ENCODE measurements around the gene DPYSL4.
"Not testable (repeated sequence)": the region's sequence is repeated elsewhere in the genome, so short reads cannot be mapped to it uniquely, and the experiment has no call there.

DPYSL4 gene

GRCh38 chr10:132150777-132151176, 36.0 kb upstream of the DPYSL4 start:
- no peak for DNase-seq

- no peak for DNase-seq
Observed at GRCh38 chr10:132151286-132151950, 35.3 kb upstream of the DPYSL4 start.

DNA sequence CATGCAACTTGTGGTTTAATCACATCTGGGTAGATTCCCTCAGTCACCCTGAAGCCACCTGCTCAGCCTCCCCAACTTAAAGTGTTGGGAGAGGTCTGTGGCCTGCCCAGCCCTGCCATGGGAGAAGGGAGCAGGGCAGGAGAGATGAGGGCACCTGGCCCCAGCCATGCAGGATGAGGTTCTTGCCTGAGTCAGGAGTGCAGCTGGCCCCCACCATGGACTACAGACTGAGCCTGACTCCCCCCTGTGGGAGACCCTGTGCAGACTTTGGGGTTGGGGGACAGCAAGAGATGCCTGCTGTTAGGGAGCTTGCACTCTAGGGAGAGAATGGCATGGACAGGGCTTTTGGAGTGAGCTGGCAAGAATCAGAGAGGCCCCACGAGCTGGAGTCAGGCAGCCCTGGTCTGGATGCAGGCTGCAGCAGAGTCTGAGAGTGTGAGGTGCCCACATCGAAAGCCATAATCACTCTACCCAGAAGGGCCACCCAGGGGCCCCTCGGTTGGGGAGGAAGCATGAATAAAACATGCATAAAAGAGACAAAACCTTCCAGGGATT, 34.7 kb upstream of the DPYSL4 start:
- no peak for DNase-seq

GRCh38 chr10:132152896-132153580, 33.7 kb upstream of the DPYSL4 start:
- no peak for DNase-seq

DNA sequence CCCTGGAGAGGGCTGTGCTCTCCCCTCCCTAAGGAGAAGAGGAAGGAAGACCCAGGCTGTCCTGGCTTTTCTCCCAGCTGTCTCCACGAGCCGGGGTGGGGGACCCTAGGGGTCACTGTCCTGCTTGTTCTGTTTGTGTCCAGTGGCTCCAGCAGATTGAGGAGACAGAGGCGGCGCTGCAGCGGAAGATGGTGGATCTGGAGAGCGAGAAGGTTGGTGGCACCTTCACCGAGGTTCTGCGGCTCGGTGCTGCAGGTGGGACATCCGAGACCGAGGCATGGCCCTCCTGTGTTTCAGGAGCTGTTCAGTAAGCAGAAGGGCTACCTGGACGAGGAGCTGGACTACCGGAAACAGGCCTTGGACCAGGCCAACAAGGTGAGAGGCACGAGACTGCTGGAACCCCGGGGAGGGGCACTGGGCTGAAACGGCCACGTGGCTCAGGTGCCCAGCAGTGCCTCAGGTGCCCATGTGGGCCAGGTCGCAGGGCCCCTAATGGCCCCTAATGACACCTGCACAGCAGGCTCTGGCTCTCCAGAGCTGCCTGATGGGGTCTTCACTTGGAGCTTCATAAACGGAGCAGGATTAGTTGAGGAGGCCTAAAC, 33.0 kb upstream of the DPYSL4 start:
- no peak for DNase-seq

GRCh38 chr10:132154440-132154839, 32.3 kb upstream of the DPYSL4 start:
- no peak for DNase-seq

- no peak for DNase-seq
Observed at GRCh38 chr10:132154931-132155330, 31.8 kb upstream of the DPYSL4 start.

DNA sequence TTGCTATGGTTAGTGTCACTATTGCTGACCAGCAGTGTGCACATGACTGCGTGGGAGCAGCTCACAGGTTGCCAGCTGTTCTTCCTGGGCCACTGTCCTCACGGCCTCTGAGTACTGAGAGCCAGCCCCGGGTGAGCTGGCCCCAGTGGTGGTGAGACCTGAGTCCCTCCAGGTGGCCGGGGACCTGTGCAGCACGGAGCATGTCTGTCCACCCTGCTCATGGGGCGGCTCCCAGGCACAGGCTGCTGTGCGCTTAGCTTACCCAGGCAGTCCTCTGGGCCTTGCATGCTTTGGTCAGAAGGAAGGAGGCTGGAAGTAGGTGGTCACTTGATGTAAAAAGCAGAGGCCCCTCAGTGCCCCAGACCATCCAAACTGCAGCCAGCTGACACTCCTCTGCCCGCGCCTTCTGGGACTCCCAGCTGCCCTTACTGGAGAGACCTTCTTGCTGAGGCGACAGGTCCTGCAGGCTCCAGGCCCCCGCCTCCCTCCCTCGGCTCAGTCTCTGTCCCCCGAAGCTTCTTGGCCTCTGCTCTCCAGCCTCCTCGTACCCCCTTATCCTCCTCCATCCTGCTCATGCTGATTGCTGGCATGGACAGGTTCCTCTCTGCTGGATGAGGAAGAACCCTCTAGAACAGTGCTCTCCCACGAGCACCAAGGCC, 30.9 kb upstream of the DPYSL4 start:
- no peak for DNase-seq

GRCh38 chr10:132156382-132156781, 30.4 kb upstream of the DPYSL4 start:
- DNase-seq: no peak

GRCh38 chr10:132157101-132157500, 29.6 kb upstream of the DPYSL4 start:
- DNase-seq: no peak

DNA sequence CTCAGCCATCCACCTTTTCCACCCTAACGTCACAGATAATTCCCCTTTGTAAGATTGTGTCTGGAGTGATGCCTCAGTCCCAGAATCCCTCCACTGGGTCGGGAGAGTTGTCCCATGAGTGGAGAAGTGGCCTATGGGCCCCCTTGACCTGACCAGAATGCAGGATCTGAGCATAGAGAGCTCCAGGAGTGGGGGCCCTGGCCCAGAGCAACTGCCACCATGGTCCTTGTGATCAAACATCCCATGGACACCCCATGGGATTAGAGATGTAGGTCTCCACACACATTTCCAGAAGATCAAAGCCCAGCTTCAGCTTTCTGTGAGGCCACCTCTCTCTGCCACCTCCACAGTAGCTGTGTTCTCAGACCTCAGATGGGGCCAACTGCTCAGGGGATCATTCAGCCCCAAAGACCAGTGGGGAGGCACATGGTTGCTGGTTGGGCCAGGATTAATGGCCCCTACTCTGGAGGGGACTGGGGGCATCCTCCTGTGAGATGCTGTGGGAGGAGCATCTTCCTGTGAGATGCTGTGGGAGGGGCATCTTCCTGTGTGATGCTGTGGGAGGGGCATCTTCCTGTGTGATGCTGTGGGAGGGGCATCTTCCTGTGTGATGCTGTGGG, 28.5 kb upstream of the DPYSL4 start:
- DNase-seq: no peak

- DNase-seq: no peak
Observed at GRCh38 chr10:132158823-132159222, 27.9 kb upstream of the DPYSL4 start.

- not testable (repeated sequence) for DNase-seq
Observed at GRCh38 chr10:132159302-132160230, 27.2 kb upstream of the DPYSL4 start.

DNA sequence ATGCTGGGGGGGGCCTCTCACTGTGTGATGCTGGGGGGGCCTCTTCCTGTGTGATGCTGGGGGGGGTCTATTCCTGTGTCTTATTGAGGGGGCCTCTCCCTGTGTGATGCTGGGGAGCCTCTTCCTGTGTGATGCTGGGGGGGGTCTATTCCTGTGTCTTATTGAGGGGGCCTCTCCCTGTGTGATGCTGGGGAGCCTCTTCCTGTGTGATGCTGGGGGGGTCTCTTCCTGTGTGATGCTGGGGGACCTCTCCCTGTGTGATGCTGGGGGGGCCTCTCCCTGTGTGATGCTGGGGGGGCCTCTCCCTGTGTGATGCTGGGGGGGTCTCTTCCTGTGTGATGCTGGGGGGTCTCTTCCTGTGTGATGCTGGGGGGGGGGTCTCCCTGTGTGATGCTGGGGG, 26.5 kb upstream of the DPYSL4 start:
- DNase-seq: not testable (repeated sequence)

DNA sequence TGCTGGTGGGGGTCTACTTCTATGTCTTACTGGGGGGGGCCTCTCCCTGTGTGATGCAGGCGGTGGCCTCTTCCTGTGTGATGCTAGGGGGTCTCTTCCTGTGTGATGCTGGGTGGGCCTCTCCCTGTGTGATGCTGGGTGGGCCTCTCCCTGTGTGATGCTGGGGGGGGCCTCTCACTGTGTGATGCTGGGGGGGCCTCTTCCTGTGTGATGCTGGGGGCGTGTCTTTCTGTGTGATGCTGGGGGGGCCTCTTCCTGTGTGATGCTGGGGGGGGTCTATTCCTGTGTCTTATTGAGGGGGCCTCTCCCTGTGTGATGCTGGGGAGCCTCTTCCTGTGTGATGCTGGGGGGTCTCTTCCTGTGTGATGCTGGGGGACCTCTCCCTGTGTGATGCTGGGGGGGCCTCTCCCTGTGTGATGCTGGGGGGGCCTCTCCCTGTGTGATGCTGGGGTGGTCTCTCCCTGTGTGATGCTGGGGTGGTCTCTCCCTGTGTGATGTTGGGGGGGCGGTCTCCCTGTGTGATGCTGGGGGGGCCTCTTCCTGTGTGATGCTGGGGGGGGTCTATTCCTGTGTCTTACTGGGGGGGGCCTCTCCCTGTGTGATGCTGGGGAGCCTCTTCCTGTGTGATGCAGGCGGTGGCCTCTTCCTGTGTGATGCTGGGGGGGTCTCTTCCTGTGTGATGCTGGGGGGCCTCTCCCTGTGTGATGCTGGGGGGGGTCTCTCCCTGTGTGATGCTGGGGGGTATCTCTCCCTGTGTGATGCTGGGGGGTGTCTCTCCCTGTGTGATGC, 25.7 kb upstream of the DPYSL4 start:
- DNase-seq: not testable (repeated sequence)

DNA sequence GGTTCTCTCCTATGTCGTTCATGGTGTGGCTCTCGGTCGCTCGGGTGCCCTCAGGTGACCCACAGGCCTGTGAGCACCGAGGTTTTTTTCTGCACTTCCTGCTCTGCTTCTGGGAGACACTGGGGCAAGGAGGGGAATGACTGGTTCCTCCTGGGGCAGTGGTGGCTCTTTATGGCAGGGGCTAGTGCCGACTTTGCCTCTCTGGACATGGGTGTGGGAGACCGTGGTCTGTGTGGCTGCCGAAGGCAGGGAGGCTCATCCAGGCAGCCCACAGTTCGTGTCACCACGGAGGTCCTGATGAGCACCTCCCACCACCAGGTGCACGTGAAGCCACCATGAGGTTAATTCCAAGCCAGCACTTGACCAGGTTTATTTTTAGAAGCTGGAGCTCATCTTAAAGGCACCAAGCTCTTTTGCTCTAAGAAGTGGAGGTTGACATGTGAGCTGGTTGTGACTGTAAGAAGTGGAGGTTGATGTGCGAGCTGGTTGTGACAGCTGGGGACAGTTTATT, 24.7 kb upstream of the DPYSL4 start:
- no peak for DNase-seq

DNA sequence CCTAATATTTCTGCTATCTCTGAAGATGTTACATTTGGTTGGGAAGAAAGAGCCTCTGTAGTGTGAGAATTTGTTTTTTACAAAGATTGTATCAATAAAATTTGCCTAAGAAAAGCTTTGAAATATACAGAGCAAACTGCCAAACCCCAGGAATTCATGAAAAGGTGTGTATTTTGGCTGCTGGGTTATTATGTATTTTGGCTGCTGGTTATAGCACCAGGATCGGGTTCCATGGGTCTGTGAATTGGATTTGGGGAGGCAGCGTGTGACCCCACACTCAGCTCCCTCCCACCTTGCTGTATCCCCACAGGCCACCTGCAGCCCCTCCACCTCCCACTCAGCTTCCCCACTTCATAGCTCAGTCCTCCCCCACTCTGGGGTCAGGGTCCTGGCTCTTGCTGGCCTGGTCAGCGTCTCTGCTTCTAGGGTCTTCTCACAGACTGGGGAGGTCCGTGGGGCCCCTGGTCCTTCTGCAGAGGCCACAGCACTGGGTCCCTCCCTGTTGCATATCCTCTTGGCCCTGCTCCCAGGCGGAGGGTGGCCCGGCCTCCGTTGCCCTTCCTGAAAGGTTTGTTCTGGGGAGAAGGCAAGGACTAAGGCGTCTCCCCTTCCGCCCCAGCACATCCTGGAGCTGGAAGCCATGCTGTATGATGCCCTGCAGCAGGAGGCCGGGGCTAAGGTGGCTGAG, 24.0 kb upstream of the DPYSL4 start:
- no peak for DNase-seq

DNA sequence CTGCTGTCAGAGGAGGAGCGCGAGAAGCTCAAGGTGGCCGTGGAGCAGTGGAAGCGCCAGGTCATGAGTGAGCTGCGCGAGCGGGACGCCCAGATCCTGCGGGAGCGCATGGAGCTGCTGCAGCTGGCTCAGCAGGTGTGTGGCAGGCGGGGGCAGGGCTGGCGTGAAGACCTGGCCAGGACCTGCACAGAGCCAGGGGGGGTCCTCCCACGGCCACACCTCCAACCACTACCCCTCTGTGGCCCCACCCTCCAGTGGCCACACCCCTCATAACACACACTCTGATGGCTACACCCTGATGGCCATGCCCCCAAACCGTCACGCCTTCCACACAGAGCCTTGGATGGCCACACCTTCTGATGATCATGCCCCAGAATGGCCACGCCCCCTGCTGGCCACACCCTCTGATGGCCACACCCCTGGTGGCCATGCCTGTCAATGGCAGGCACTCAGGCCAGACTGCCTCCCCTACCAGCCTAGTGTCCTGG, 23.4 kb upstream of the DPYSL4 start:
- DNase-seq: peak; percentile 11

GRCh38 chr10:132163826-132164515, 22.8 kb upstream of the DPYSL4 start:
- DNase-seq: no peak

All from suppressor macrophage treated with lipopolysaccharide for 4 hours (primary cell).